ENCODE measurements around the gene GPR176. TPM values are rescaled to one million over a fixed set of nuclear protein-coding genes. Genes with fewer than 3 reads are reported as not detected.

Gene GPR176
- total RNA-seq, 2 donors from 2014 or later: 2.9 to 4.8 TPM

DNA sequence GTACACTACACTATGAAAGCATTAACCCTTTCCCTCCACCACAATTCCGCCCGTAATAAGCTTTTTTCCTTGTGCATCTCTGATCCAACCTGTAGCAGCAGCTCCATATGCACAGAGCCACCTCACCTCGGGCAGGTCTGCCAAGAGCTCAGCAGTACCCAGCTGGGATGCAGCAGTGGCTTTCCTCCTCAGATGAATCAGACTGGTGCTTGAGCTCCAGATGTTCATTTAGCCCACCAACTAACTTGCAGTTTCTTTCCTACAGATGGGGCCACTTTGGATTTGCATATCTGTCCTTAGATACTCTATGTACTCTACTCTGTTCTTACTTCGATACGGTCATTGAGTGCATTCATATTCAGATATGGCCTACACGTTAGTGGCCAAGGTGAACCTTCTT is 122.7 kb downstream of the GPR176 start:
- intact Hi-C loops (cut with DNase I): loop anchor here in 1 of 2 donors (10.0 kb wide), 1 partner anchor 77 kb away; no protein-coding TSS in a partner anchor

DNA sequence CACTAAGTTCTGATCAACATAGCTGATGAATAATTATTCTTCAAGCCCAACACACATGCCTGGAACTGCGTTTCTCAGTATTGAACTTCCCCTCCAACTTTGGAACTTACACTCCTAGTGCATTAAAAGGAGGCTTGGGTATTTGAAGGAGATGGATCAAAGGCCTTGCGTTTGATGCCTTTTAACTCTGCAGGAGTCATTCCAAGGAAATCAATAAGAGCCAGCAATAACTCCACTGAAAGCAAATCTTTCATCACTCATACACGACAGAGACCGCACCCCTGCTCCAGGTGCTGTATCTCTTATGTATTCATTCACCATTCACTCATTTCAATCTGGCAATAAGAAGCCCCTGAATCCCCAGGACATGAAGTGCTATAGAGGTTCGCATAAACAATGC is 123.5 kb downstream of the GPR176 start:
- intact Hi-C loops (cut with DNase I): loop anchor here in 1 of 2 donors (10.0 kb wide), 1 partner anchor 78 kb away; no protein-coding TSS in a partner anchor
- no peak for DNase-seq
- no peak for ATAC-seq

More for the DNA sequence above, 122.7 kb downstream of the GPR176 start:
- DNase-seq (no peak), ATAC-seq (no peak)

DNA sequence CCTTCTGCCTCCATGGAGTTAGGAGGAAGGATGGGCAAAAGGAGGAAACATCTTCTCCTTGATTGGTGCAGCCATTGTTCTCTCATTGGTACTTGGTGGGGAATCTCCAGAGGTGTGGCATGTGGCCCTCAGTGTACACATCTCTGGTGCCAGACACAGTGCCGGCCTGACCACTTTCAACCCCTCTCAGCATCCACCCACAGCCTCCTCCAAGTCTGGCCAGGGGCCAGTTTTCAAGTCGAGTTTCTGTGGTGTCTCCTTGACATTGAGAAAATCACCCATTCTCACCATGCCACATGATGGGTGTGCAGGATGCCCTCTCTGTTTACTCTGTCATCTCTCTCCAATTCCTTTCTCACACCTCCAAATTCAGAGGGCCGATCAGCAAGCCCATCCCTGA is 124.6 kb downstream of the GPR176 start:
- intact Hi-C loops (cut with DNase I): loop anchor here in 1 of 2 donors (10.0 kb wide), 1 partner anchor 79 kb away; no protein-coding TSS in a partner anchor
- ATAC-seq (no peak), DNase-seq (no peak)

DNA sequence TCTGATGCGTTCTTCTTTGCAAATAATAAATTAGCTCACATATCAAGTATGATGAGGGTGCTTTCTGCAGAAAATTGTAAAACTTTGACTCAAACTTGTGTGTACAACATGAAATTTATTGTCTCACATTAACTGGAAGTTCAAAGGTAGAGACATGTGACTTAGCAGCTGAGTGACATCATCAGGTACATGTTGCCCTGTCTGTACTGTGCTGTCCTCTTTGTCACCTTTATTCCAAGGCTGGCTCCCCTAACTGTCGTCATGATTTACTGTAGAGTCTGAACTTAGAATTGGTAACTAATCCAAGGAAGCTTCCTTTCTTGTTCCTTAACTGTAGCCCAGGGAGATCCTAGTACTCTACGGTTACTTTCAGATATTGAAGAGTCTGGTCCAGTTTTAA is 125.1 kb downstream of the GPR176 start:
- ATAC-seq (no peak), DNase-seq (no peak)
- intact Hi-C loops (cut with DNase I): loop anchor here in 1 of 2 donors (10.0 kb wide), 1 partner anchor 80 kb away; no protein-coding TSS in a partner anchor

DNA sequence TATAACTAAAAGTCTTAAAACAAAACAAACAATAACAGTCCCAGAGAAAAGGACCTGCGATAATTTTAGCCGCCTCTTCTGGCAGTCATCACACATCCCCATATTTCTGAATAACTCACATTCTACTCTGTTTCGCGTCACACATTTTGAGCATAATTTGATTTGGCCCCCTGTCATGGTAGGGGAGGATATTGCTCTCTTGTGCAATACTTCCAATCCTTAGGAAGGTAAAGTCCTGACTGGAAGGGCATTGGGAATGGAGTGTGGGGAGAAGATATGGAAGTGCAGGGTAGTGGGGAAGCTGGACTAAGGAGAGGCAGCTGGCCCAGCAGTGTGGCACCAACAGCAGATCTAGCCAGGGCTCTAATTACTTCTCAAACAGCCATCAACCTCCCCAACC is 126.1 kb downstream of the GPR176 start:
- intact Hi-C loops (cut with DNase I): loop anchor here in 1 of 2 donors (10.0 kb wide), 1 partner anchor 81 kb away; no protein-coding TSS in a partner anchor
- DNase-seq (no peak), ATAC-seq (no peak)

DNA sequence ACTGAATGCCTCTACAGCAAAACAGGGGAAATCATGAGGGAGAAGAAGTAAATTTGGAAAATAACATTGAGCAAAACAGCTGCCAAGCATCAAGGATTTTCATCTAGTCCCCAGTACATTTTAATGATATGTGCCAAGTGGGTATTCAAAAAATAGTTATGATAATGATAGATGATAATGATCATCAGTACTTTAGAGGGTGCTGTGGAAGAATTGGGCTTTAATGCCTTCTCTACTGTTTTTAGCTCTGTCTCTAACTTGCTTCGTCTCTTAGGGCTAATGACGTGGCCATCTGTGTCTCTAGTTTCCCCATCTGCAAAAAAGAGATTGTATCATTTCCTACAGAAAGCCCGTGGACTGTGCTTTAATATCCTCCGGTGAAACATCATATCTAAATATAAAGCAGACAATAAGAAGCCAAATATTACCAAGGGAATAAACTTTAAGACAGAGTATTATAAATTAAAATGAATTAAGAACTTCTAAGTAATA is 127.2 kb downstream of the GPR176 start:
- DNase-seq: no peak
- intact Hi-C loops (cut with DNase I): loop anchor here in 1 of 2 donors (10.0 kb wide), 1 partner anchor 82 kb away; no protein-coding TSS in a partner anchor
- peak in 1 of 2 donors; percentile 43 for ATAC-seq

DNA sequence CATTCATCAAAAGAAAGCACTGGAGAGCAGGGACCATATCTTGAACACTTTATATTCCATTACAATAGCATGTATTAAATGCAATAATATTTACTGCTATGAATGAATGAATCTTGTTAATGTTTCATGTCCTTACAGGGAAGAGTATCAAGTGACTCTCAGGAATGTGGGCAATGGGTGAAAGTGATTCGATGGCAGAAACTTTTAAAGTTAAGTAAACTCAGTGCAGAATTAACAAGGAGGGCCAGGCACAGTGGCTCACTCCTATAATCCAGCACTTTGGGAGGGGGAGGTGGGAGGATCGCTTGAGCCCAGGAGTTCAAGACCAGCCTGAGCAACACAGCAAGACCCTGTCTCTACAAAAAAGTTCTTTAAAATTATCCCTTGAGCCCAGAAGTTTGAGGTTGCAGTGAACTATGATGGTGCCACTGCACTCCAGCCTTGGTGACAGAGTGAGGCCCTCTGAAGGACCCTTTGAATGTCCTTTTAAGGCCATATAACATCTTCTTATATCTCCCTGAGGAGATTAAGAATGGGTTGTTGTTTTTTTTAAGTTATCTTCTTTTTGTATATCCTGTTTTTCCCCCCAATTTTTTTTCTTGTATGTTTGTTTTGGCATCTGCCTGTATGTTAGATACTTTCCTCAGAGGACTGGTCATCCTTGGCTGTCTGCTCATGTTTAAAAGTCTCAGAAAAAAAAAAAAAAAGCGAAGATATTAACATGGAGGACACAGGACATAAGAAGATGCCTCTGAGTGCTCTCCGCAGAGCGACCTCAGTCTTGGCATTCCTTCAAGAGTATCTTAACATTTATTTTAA is 127.8 kb downstream of the GPR176 start:
- peak; percentile 38 to 67 for ATAC-seq
- DNase-seq: no peak
- intact Hi-C loops (cut with DNase I): loop anchor here in 1 of 2 donors (10.0 kb wide), 1 partner anchor 83 kb away; no protein-coding TSS in a partner anchor

GRCh38 chr15:39789736-39790135 is 130.3 kb downstream of the GPR176 start:
- no peak for ATAC-seq
- DNase-seq: no peak
- intact Hi-C loops (cut with DNase I): loop anchor here (5.0 to 10.0 kb wide), 4 partner anchors 85 to 183 kb away; partner anchors contain the start of gene EIF2AK4 (in 1 of the 2)

GRCh38 chr15:39788800-39789565 is 131.1 kb downstream of the GPR176 start:
- intact Hi-C loops (cut with DNase I): loop anchor here in 1 of 2 donors (5.0 to 10.0 kb wide), 3 partner anchors 88 to 183 kb away; partner anchors contain the start of gene EIF2AK4
- ATAC-seq (no peak), DNase-seq (no peak)

DNA sequence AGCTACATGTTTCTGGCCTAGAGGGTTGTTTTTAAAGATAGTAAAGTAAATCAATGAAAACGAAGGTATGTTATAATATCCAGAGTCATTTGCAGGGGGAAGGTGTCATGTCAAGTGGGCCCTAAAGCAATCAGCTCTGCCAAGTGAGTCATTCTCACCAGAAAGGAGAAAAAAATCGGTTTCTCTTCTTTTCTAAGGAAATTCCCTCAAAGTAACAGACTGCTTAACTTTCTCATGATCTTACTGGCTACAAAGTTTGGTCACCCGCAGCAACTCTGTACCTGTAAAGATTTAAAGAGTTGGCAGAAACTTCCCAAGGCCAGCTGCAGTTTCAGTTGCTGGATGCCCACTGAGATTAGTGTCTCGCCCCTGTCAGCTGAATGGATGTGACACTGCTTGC is 132.0 kb downstream of the GPR176 start:
- no peak for ATAC-seq
- intact Hi-C loops (cut with DNase I): loop anchor here in 1 of 2 donors (5.0 to 10.0 kb wide), 3 partner anchors 89 to 184 kb away; partner anchors contain the start of gene EIF2AK4
- DNase-seq: no peak

DNA sequence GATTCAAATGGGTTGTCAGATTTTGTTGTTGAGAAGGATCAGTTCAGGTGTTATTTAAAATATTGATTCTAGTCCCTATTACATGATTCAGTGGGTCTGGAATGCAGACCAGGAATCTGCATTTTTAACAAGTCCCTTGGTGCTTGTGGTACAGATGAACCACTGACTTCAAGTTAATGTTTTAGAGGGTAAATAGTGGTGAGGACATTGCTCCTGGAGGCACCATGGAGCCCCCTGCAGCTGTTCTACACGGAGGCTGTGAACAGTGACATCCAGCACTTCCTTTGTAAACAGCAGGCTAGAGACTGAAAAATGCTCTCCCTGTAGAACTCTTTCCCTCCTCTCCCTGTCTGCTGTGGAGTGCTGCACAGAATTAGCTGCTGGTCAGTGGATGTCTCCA is 132.6 kb downstream of the GPR176 start:
- ATAC-seq: no peak
- no peak for DNase-seq
- intact Hi-C loops (cut with DNase I): loop anchor here in 1 of 2 donors (5.0 to 10.0 kb wide), 3 partner anchors 90 to 185 kb away; partner anchors contain the start of gene EIF2AK4

DNA sequence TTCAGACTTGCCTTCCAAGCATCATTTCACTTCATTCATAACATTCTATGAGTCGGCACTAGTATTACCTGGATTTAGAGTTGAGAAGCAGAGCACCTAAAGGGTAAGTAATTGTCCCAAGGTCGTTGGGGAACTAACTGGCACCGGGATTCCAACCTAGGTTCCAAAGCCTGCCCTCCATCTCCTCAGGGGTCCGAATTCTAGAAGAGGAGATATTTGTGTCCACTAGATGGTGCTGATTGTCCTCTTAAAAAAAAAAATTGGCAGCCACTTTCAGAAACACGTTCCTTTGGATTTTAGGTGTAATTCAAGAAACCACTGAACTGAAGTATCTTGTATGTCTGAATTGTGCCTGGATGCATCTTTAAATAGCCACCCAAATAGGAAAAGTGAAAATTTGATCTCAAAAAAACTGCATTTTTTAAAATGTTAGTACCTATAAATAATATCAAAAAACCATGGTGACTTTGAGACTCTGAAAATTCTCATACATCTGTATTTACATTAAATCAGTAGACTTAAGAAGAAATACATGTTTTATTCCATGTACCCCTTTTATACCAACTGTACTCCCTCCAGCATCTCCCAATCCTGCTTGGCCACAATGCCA is 133.5 kb downstream of the GPR176 start:
- DNase-seq: no peak
- no peak for ATAC-seq
- intact Hi-C loops (cut with DNase I): loop anchor here in 1 of 2 donors (5.0 to 10.0 kb wide), 3 partner anchors 91 to 186 kb away; partner anchors contain the start of gene EIF2AK4

- ATAC-seq: no peak
- DNase-seq: no peak
- intact Hi-C loops (cut with DNase I): loop anchor here in 1 of 2 donors (5.0 to 10.0 kb wide), 3 partner anchors 91 to 186 kb away; partner anchors contain the start of gene EIF2AK4
Observed at GRCh38 chr15:39785841-39786240, 134.2 kb downstream of the GPR176 start.

DNA sequence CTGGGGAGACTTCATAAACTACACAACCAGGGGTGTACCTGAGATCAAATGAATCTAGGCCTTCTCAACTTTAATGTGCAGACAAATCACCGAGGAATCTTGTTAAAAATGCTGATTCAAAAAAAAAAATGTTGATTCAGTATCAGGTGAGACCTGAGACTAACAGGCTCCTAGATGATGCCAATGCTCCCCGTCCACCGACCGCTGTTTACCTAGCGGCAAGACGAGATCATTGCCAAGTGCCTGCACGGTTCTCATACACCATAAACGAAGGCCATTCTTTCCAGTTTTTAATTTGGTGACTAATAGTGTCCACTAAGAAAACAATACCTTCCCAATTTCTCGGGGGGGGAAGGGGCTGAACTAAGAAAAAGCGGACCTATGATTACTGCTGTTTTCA is 134.9 kb downstream of the GPR176 start:
- intact Hi-C loops (cut with DNase I): loop anchor here in 1 of 2 donors (5.0 to 10.0 kb wide), 3 partner anchors 92 to 187 kb away; partner anchors contain the start of gene EIF2AK4
- ATAC-seq (no peak), DNase-seq (no peak)

DNA sequence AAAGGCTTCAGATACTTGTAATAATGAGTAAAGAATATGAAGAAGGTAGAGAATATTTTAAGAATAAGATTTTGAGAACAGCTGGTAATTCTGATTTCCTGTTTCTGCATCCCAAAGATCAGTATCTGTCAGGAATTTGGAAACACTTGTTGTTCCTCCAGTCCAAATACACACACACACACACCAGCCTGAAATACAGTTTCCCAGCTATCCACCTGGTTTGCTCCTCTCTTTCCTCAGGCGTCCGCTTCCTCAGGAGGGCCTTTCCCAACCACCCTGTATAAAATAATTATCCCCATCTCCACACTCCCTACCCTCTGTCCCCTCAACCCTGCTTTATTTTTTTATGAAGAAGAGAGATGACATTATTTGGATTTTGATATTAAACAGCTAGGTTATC is 135.4 kb downstream of the GPR176 start:
- ATAC-seq (no peak), DNase-seq (no peak)
- intact Hi-C loops (cut with DNase I): loop anchor here in 1 of 2 donors (5.0 to 10.0 kb wide), 3 partner anchors 93 to 188 kb away; partner anchors contain the start of gene EIF2AK4

GRCh38 chr15:39784125-39784524 is 135.9 kb downstream of the GPR176 start:
- intact Hi-C loops (cut with DNase I): loop anchor here in 1 of 2 donors (10.0 kb wide), 1 partner anchor 151 kb away; the partner anchor contains the start of gene EIF2AK4
- DNase-seq: no peak
- ATAC-seq: no peak

GRCh38 chr15:39783244-39783820 is 136.7 kb downstream of the GPR176 start:
- no peak for DNase-seq
- intact Hi-C loops (cut with DNase I): loop anchor here in 1 of 2 donors (10.0 kb wide), 1 partner anchor 151 kb away; the partner anchor contains the start of gene EIF2AK4
- ATAC-seq: peak in 1 of 2 donors; percentile 2

Measured in left cardiac atrium (tissue), 4 donors.